SJSA1 (cell line): ENCODE measurements around the gene ARMC9. TPM values are rescaled to one million over a fixed set of nuclear protein-coding genes. Genes with fewer than 3 reads are reported as not detected.

Source experiments
- DNase-seq, 2 experiments: peaks; one replicate each; pipeline ENCODE4 v3.0.0-alpha.2; 2015 to 2020; ENCODE audit warnings: low spot score in 2 of 2, low read depth in 1 of 2
- H3K27ac ChIP-seq: fragments of 250-450 bp; sonication (Bioruptor Pico); 2 replicates; pipeline ENCODE4 v1.5.1; 2020; ENCODE audit warnings: mild to moderate bottlenecking, moderate library complexity
- H3K27me3 ChIP-seq: fragments of 250-450 bp; sonication (Bioruptor Pico); replicated peaks from 2 replicates; pipeline ENCODE4 v1.5.1; 2020; ENCODE audit warnings: mild to moderate bottlenecking, moderate library complexity
- H3K36me3 ChIP-seq: fragments of 250-450 bp; sonication (Bioruptor Pico); 2 replicates; pipeline ENCODE4 v1.5.1; 2020; ENCODE audit warnings: mild to moderate bottlenecking
- H3K4me1 ChIP-seq: fragments of 250-450 bp; sonication (Bioruptor Pico); replicated peaks from 2 replicates; pipeline ENCODE4 v1.6.1; 2021; ENCODE audit warnings: mild to moderate bottlenecking
- H3K4me3 ChIP-seq: fragments of 250-450 bp; sonication (Bioruptor Pico); 2 replicates; pipeline ENCODE4 v1.5.1; 2020; ENCODE audit warnings: mild to moderate bottlenecking
- H3K9me3 ChIP-seq: fragments of 250-450 bp; sonication (Bioruptor Pico); replicated peaks from 2 replicates; pipeline ENCODE4 v1.5.1; 2020; ENCODE audit warnings: mild to moderate bottlenecking
- total RNA-seq: library from RNA; depleted of rRNA; stranded (reverse); fragments of >200 nt; shearing (Covaris generic); gene quantifications from 2 replicates; pipeline ENCODE4 v1.2.3, GENCODE V29; 2014; rRNA removed

The ARMC9 gene
- total RNA-seq, 1 experiment from 2014 or later: 19.1 TPM

DNA sequence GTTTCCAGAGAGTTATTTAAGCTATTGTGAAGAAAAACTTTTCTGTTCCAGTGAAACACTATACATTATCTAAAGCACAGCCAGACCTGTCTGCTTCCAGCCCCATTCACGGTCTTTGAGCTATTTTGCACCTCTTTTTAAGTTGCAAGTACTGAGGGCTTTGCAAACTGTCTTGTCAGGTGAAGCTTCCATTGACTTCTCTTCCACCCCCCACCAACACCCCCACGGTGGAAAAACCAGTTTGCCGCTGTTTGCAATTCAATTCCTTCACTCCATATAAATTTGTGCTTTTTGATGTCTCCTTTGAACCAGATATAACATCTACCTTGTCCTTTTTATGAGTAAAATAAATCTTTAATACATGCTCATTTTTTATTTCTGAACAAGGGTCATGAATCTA is 212.8 kb downstream of the ARMC9 start:
- Histone ChIP-seq H3K36me3 (no peaks in the 10 kb centered on the region), H3K4me3 (no peak overlapping the region), H3K9me3 (no peaks in the 10 kb centered on the region; the same call in 1 of the 2 replicates), H3K27ac (peak overlapping the region; percentile 88), H3K27me3 (no peaks in the 10 kb centered on the region), H3K4me1 (peaks cover 23% of the 10 kb centered on the region)
- no peak for DNase-seq

GRCh38 chr2:231411831-231412617 is 213.6 kb downstream of the ARMC9 start:
- Histone ChIP-seq H3K27ac (peak overlapping the region; percentile 88), H3K36me3 (no peaks in the 10 kb centered on the region), H3K27me3 (no peaks in the 10 kb centered on the region), H3K9me3 (no peaks in the 10 kb centered on the region; the same call in 1 of the 2 replicates), H3K4me3 (peak overlapping the region; percentile 51), H3K4me1 (peaks cover 15% of the 10 kb centered on the region)
- peak; percentile 87 to 92 for DNase-seq

GRCh38 chr2:231412618-231412963 is 214.2 kb downstream of the ARMC9 start:
- Histone ChIP-seq H3K27me3 (no peaks in the 10 kb centered on the region), H3K4me3 (peak overlapping the region; percentile 51), H3K27ac (no peak overlapping the region), H3K4me1 (peaks cover 14% of the 10 kb centered on the region), H3K36me3 (no peaks in the 10 kb centered on the region), H3K9me3 (no peaks in the 10 kb centered on the region; the same call in 1 of the 2 replicates)
- no peak for DNase-seq

- no peaks in the 10 kb centered on the region for H3K36me3 ChIP-seq
- H3K4me1 ChIP-seq: peaks cover 14% of the 10 kb centered on the region
- no peak for DNase-seq
- no peaks in the 10 kb centered on the region for H3K27me3 ChIP-seq
- H3K27ac ChIP-seq: no peak overlapping the region
- H3K9me3 ChIP-seq: no peaks in the 10 kb centered on the region; the same call in 1 of the 2 replicates
- H3K4me3 ChIP-seq: no peak overlapping the region
These were observed 215.0 kb downstream of the ARMC9 start for GRCh38 chr2:231413456-231413855.

- Histone ChIP-seq H3K4me3 (no peak overlapping the region), H3K36me3 (no peaks in the 10 kb centered on the region)
- DNase-seq: no peak
These were observed 215.6 kb downstream of the ARMC9 start for GRCh38 chr2:231413921-231414476.

DNA sequence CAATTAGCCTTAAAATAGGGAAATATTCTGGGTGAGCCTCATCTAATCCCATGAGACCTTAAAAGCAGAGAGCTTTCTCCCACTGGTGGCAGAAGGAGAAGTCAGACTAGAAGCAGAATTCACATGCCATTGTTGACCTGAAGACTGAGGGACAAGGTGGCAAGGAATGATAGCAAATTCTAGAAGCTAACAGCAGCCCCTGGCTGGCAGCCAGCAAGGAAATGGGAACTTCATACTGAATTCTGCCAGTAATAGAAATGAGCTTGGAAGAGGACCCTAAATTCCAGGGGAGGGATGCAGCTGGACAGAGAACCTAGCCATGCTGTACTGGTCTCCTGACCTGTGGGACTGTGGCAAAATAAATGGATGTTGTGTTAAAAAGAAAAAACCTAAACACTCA is 216.6 kb downstream of the ARMC9 start:
- no peak overlapping the region for H3K4me3 ChIP-seq
- H3K27ac ChIP-seq: no peak overlapping the region
- H3K27me3 ChIP-seq: no peaks in the 10 kb centered on the region
- H3K36me3 ChIP-seq: no peaks in the 10 kb centered on the region
- no peaks in the 10 kb centered on the region; the same call in 1 of the 2 replicates for H3K9me3 ChIP-seq
- no peak for DNase-seq
- peaks cover 14% of the 10 kb centered on the region for H3K4me1 ChIP-seq

More at GRCh38 chr2:231413921-231414476, 215.6 kb downstream of the ARMC9 start:
- no peaks in the 10 kb centered on the region for H3K27me3 ChIP-seq
- H3K4me1 ChIP-seq: peaks cover 14% of the 10 kb centered on the region
- no peaks in the 10 kb centered on the region; the same call in 1 of the 2 replicates for H3K9me3 ChIP-seq
- H3K27ac ChIP-seq: no peak overlapping the region

- H3K4me3 ChIP-seq: no peak overlapping the region
These were observed 220.6 kb downstream of the ARMC9 start for GRCh38 chr2:231418820-231419640.

DNA sequence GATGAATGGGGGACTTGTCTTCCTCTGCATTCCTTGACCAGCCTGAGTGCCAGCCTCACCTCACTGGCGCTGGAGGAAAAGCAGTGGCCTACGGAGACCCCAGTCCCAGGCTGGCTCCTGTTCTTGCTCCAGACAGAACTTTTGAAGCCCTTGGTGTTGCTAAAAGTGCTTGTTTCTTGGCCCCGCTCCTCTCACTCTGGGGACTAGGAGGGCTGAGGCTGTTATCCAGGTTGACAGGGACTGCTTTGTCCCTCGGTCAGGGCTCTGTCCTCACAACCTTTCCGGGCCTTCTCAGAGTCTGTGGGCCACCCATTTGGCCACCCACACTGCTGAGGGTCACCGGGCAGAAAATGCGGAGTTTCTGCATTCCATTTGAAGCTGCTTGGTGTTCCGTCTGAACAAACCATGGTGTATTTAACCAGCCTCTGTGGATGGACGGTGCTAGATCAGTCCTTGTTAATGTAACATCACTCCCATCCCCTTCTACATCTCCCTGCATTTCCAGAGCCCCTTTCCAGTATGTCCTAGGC is 222.7 kb downstream of the ARMC9 start:
- Histone ChIP-seq H3K27ac (no peak overlapping the region), H3K4me1 (peaks cover 20% of the 10 kb centered on the region), H3K4me3 (no peak overlapping the region), H3K27me3 (no peaks in the 10 kb centered on the region), H3K9me3 (no peaks in the 10 kb centered on the region), H3K36me3 (no peaks in the 10 kb centered on the region)
- DNase-seq: no peak

More at GRCh38 chr2:231418820-231419640, 220.6 kb downstream of the ARMC9 start:
- DNase-seq: no peak
- peaks cover 9% of the 10 kb centered on the region for H3K4me1 ChIP-seq
- H3K27ac ChIP-seq: no peak overlapping the region
- no peaks in the 10 kb centered on the region for H3K36me3 ChIP-seq
- no peaks in the 10 kb centered on the region for H3K27me3 ChIP-seq
- no peaks in the 10 kb centered on the region for H3K9me3 ChIP-seq

GRCh38 chr2:231422056-231422455 is 223.6 kb downstream of the ARMC9 start:
- H3K4me1 ChIP-seq: peaks cover 23% of the 10 kb centered on the region
- H3K27me3 ChIP-seq: no peaks in the 10 kb centered on the region
- no peak overlapping the region for H3K27ac ChIP-seq
- no peak overlapping the region for H3K4me3 ChIP-seq
- DNase-seq: no peak
- no peaks in the 10 kb centered on the region for H3K9me3 ChIP-seq
- H3K36me3 ChIP-seq: no peaks in the 10 kb centered on the region

DNA sequence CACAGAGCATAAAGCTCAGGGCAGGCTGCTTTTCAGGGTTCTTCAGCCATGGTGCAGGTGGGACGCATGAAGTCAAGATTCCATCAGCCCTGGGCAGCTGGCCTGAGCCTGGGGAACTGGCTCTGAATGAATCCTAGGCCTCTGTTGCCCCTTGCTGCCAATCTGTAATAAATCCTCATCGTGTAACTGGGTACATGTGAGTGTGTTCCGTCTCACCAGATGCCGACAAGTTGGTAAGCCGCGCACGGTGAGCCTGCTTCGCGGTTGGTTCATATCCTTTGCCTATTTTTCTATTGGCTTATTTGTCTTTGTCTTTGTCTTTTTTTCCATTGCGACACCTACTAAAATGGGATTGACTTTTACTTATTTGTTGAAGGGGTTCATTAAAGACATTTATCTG is 224.7 kb downstream of the ARMC9 start:
- DNase-seq: no peak
- H3K9me3 ChIP-seq: no peaks in the 10 kb centered on the region
- no peaks in the 10 kb centered on the region for H3K27me3 ChIP-seq
- no peak overlapping the region for H3K27ac ChIP-seq
- H3K4me1 ChIP-seq: peaks cover 23% of the 10 kb centered on the region
- H3K4me3 ChIP-seq: no peak overlapping the region
- H3K36me3 ChIP-seq: no peaks in the 10 kb centered on the region

Other genes with a start within 250 kb of the ARMC9 start
- gene SPATA3, start 202.5 kb upstream of the ARMC9 start, total RNA-seq: not detected in 2 replicates
- gene C2orf72, start 161.1 kb upstream of the ARMC9 start, total RNA-seq: 0.41 TPM in 1 of 2 replicates, not detected in the other
- 158 and 164 TPM in 2 replicates for gene PSMD1, start 141.8 kb upstream of the ARMC9 start, total RNA-seq
- 0.21 TPM in 1 of 2 replicates, not detected in the other for gene HTR2B, start 73.6 kb upstream of the ARMC9 start, total RNA-seq
- gene B3GNT7, start 197.1 kb downstream of the ARMC9 start, total RNA-seq: not detected in 2 replicates